Measurements from ENCODE around the gene CUEDC1. TPM values are rescaled to one million over a fixed set of nuclear protein-coding genes. Genes with fewer than 3 reads are reported as not detected.
A peak's percentile ranks its signal among the peaks of the same experiment; 100 is the strongest.

CUEDC1 gene
- total RNA-seq, 2 experiments from 2014 or later = 0.47 TPM; not detected in 1

- H3K27me3 Mint-ChIP-seq = peaks cover 36% of the 10 kb centered on the region
- no peaks in the 10 kb centered on the region for H3K36me3 Mint-ChIP-seq (ENCODE audit: low read depth)
- CTCF ChIA-PET = interaction anchor here (0.7 to 1.6 kb wide), 4 partner anchors 8 to 15 kb away, joined by 3 to 5 read pairs (median 4); partner anchors contain the start of gene CUEDC1
- no peak for DNase-seq
- no peak overlapping the region for H3K4me3 Mint-ChIP-seq
- H3K4me1 Mint-ChIP-seq = peaks cover 5% of the 10 kb centered on the region
- no peaks in the 10 kb centered on the region for H3K9me3 Mint-ChIP-seq
- no peak overlapping the region for H3K27ac Mint-ChIP-seq
- POLR2A ChIA-PET = no interaction called here
Observed at GRCh38 chr17:57940231-57940630, 15.0 kb downstream of the CUEDC1 start.

GRCh38 chr17:57939797-57940196 lies 15.4 kb downstream of the CUEDC1 start:
- H3K27ac Mint-ChIP-seq = no peak overlapping the region
- no peaks in the 10 kb centered on the region for H3K36me3 Mint-ChIP-seq (ENCODE audit: low read depth)
- peaks cover 5% of the 10 kb centered on the region for H3K4me1 Mint-ChIP-seq
- H3K27me3 Mint-ChIP-seq = peaks cover 34% of the 10 kb centered on the region
- CTCF ChIA-PET = interaction anchor here (1.2 to 1.6 kb wide), 3 partner anchors 9 to 16 kb away, joined by 3 to 5 read pairs (median 4); partner anchors contain the start of gene CUEDC1
- no peak overlapping the region for H3K4me3 Mint-ChIP-seq
- POLR2A ChIA-PET = interaction anchor here (0.7 kb wide), 1 partner anchor 27 kb away, joined by 4 read pairs; no protein-coding TSS in a partner anchor
- H3K9me3 Mint-ChIP-seq = no peaks in the 10 kb centered on the region
- DNase-seq = no peak

- H3K4me1 Mint-ChIP-seq = peaks cover 5% of the 10 kb centered on the region
- ChIA-PET POLR2A (no interaction called here), CTCF (interaction anchor here (1.0 to 2.6 kb wide), 7 partner anchors 10 to 56 kb away, joined by 3 to 9 read pairs (median 3); partner anchors contain the start of gene CUEDC1)
- H3K4me3 Mint-ChIP-seq = no peak overlapping the region
- DNase-seq = no peak
- no peaks in the 10 kb centered on the region for H3K9me3 Mint-ChIP-seq
- H3K36me3 Mint-ChIP-seq (ENCODE audit: low read depth) = no peaks in the 10 kb centered on the region
- no peak overlapping the region for H3K27ac Mint-ChIP-seq
- peaks cover 21% of the 10 kb centered on the region for H3K27me3 Mint-ChIP-seq
Observed at GRCh38 chr17:57938061-57938502, 17.1 kb downstream of the CUEDC1 start.

GRCh38 chr17:57937492-57937891 lies 17.7 kb downstream of the CUEDC1 start:
- POLR2A ChIA-PET = interaction anchor here (0.7 kb wide), 1 partner anchor 1174 kb away, joined by 3 read pairs; no protein-coding TSS in a partner anchor
- no peak overlapping the region for H3K27ac Mint-ChIP-seq
- DNase-seq = no peak
- peaks cover 5% of the 10 kb centered on the region for H3K4me1 Mint-ChIP-seq
- no peaks in the 10 kb centered on the region for H3K36me3 Mint-ChIP-seq (ENCODE audit: low read depth)
- CTCF ChIA-PET = interaction anchor here (1.2 to 2.9 kb wide), 5 partner anchors 11 to 22 kb away, joined by 3 to 9 read pairs (median 6); partner anchors contain the start of gene CUEDC1
- no peak overlapping the region for H3K4me3 Mint-ChIP-seq
- no peaks in the 10 kb centered on the region for H3K9me3 Mint-ChIP-seq
- H3K27me3 Mint-ChIP-seq = peaks cover 19% of the 10 kb centered on the region

GRCh38 chr17:57935833-57936807 lies 19.1 kb downstream of the CUEDC1 start:
- no peak for DNase-seq
- Mint-ChIP-seq H3K27ac (no peak overlapping the region), H3K9me3 (no peaks in the 10 kb centered on the region), H3K27me3 (peaks cover 14% of the 10 kb centered on the region), H3K4me1 (peaks cover 5% of the 10 kb centered on the region), H3K36me3 (ENCODE audit: low read depth) (no peaks in the 10 kb centered on the region), H3K4me3 (no peak overlapping the region)
- ChIA-PET CTCF (interaction anchor here (0.6 to 2.9 kb wide), 5 partner anchors 12 to 313 kb away, joined by 3 to 8 read pairs (median 4); no protein-coding TSS in a partner anchor), POLR2A (no interaction called here)

GRCh38 chr17:57931488-57932137 lies 23.6 kb downstream of the CUEDC1 start:
- no peaks in the 10 kb centered on the region for H3K4me1 Mint-ChIP-seq
- H3K9me3 Mint-ChIP-seq = no peaks in the 10 kb centered on the region
- H3K36me3 Mint-ChIP-seq (ENCODE audit: low read depth) = no peaks in the 10 kb centered on the region
- ChIA-PET CTCF (interaction anchor here (1.3 kb wide), 1 partner anchor 11 kb away, joined by 3 read pairs; no protein-coding TSS in a partner anchor), POLR2A (no interaction called here)
- no peak overlapping the region for H3K4me3 Mint-ChIP-seq
- peaks cover 13% of the 10 kb centered on the region for H3K27me3 Mint-ChIP-seq
- H3K27ac Mint-ChIP-seq = no peak overlapping the region
- no peak for DNase-seq

GRCh38 chr17:57930239-57930638 lies 25.0 kb downstream of the CUEDC1 start:
- no peak for DNase-seq
- ChIA-PET POLR2A (no interaction called here), CTCF (interaction anchor here (1.1 to 1.3 kb wide), 2 partner anchors 9 to 10 kb away, joined by 3 read pairs; no protein-coding TSS in a partner anchor)
- H3K36me3 Mint-ChIP-seq (ENCODE audit: low read depth) = no peaks in the 10 kb centered on the region
- no peaks in the 10 kb centered on the region for H3K9me3 Mint-ChIP-seq
- no peaks in the 10 kb centered on the region for H3K4me1 Mint-ChIP-seq
- peaks cover 14% of the 10 kb centered on the region for H3K27me3 Mint-ChIP-seq
- H3K27ac Mint-ChIP-seq = peak overlapping the region; percentile 46
- no peak overlapping the region for H3K4me3 Mint-ChIP-seq

- Mint-ChIP-seq H3K4me1 (peaks cover 4% of the 10 kb centered on the region), H3K27me3 (peaks cover 16% of the 10 kb centered on the region), H3K9me3 (no peaks in the 10 kb centered on the region), H3K27ac (no peak overlapping the region), H3K36me3 (ENCODE audit: low read depth) (no peaks in the 10 kb centered on the region), H3K4me3 (no peak overlapping the region)
- POLR2A ChIA-PET = no interaction called here
- CTCF ChIA-PET = no interaction called here
- DNase-seq = no peak
Observed at GRCh38 chr17:57929386-57929785, 25.8 kb downstream of the CUEDC1 start.

GRCh38 chr17:57928928-57929327 lies 26.3 kb downstream of the CUEDC1 start:
- Mint-ChIP-seq H3K27ac (no peak overlapping the region), H3K4me3 (no peak overlapping the region), H3K36me3 (ENCODE audit: low read depth) (no peaks in the 10 kb centered on the region), H3K9me3 (no peaks in the 10 kb centered on the region), H3K4me1 (peaks cover 5% of the 10 kb centered on the region), H3K27me3 (peaks cover 16% of the 10 kb centered on the region)
- no peak for DNase-seq
- CTCF ChIA-PET = no interaction called here
- POLR2A ChIA-PET = no interaction called here

- no peak overlapping the region for H3K27ac Mint-ChIP-seq
- H3K4me3 Mint-ChIP-seq = no peak overlapping the region
- POLR2A ChIA-PET = no interaction called here
- DNase-seq = no peak
- peaks cover 2% of the 10 kb centered on the region for H3K36me3 Mint-ChIP-seq (ENCODE audit: low read depth)
- peaks cover 4% of the 10 kb centered on the region for H3K9me3 Mint-ChIP-seq
- H3K27me3 Mint-ChIP-seq = peaks cover 20% of the 10 kb centered on the region
- H3K4me1 Mint-ChIP-seq = peaks cover 19% of the 10 kb centered on the region
- CTCF ChIA-PET = interaction anchor here (0.6 to 1.7 kb wide), 3 partner anchors 12 to 69 kb away, joined by 3 to 4 read pairs (median 3); no protein-coding TSS in a partner anchor
Observed at GRCh38 chr17:57927048-57927723, 28.0 kb downstream of the CUEDC1 start.

- H3K4me1 Mint-ChIP-seq = peaks cover 20% of the 10 kb centered on the region
- CTCF ChIA-PET = interaction anchor here (1.2 to 1.7 kb wide), 2 partner anchors 12 to 62 kb away, joined by 3 to 4 read pairs; no protein-coding TSS in a partner anchor
- peaks cover 23% of the 10 kb centered on the region for H3K27me3 Mint-ChIP-seq
- DNase-seq = no peak
- H3K4me3 Mint-ChIP-seq = no peak overlapping the region
- POLR2A ChIA-PET = no interaction called here
- H3K9me3 Mint-ChIP-seq = peaks cover 4% of the 10 kb centered on the region
- peaks cover 2% of the 10 kb centered on the region for H3K36me3 Mint-ChIP-seq (ENCODE audit: low read depth)
- no peak overlapping the region for H3K27ac Mint-ChIP-seq
Observed at GRCh38 chr17:57926723-57927047, 28.5 kb downstream of the CUEDC1 start.

- POLR2A ChIA-PET = no interaction called here
- CTCF ChIA-PET = interaction anchor here (0.7 to 1.7 kb wide), 5 partner anchors 10 to 594 kb away, joined by 3 to 4 read pairs (median 3); no protein-coding TSS in a partner anchor
- peaks cover 20% of the 10 kb centered on the region for H3K4me1 Mint-ChIP-seq
- DNase-seq = no peak
- peaks cover 4% of the 10 kb centered on the region for H3K9me3 Mint-ChIP-seq
- H3K36me3 Mint-ChIP-seq (ENCODE audit: low read depth) = peaks cover 2% of the 10 kb centered on the region
- no peak overlapping the region for H3K27ac Mint-ChIP-seq
- H3K4me3 Mint-ChIP-seq = no peak overlapping the region
- peaks cover 23% of the 10 kb centered on the region for H3K27me3 Mint-ChIP-seq
Observed at GRCh38 chr17:57925361-57925990, 29.7 kb downstream of the CUEDC1 start.
